ENCODE data around the gene KHDRBS1.
"Not testable (repeated sequence)": the region's sequence is repeated elsewhere in the genome, so short reads cannot be mapped to it uniquely, and the experiment has no call there.

Gene KHDRBS1

GRCh38 chr1:31995263-31995662, 18.4 kb upstream of the KHDRBS1 start:
- TF ChIP-seq, protein P1, sequence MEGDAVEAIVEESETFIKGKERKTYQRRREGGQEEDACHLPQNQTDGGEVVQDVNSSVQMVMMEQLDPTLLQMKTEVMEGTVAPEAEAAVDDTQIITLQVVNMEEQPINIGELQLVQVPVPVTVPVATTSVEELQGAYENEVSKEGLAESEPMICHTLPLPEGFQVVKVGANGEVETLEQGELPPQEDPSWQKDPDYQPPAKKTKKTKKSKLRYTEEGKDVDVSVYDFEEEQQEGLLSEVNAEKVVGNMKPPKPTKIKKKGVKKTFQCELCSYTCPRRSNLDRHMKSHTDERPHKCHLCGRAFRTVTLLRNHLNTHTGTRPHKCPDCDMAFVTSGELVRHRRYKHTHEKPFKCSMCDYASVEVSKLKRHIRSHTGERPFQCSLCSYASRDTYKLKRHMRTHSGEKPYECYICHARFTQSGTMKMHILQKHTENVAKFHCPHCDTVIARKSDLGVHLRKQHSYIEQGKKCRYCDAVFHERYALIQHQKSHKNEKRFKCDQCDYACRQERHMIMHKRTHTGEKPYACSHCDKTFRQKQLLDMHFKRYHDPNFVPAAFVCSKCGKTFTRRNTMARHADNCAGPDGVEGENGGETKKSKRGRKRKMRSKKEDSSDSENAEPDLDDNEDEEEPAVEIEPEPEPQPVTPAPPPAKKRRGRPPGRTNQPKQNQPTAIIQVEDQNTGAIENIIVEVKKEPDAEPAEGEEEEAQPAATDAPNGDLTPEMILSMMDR (IDR thresholded peaks at IDR 0.05; ENCODE audit: insufficient read depth, missing control alignments) = no peak
- FAIRE-seq = no peak
- no peak for DNase-seq (ENCODE audit: insufficient read length, low spot score)

DNA sequence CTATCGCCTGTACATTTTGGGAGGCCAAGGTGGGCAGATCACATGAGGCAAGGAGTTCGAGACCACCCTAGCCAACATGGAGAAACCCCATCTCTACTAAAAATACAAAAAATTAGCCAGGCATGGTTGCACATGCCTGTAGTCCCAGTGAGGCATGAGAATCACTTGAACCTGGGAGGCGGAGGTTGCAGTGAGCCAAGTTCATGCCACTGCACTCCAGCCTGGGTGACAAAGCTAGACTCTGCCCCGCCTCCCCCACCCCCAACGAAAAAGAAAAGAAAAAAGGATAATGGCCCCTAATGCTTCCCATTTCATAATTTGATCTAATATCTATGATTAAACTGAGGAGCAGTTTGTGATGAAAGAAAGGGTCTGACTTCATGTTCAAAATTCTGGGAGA, 17.5 kb upstream of the KHDRBS1 start:
- not testable (repeated sequence) for DNase-seq (ENCODE audit: insufficient read length, low spot score); FAIRE-seq

GRCh38 chr1:32001863-32002262, 11.8 kb upstream of the KHDRBS1 start:
- no peak for FAIRE-seq

GRCh38 chr1:32002285-32002684, 11.4 kb upstream of the KHDRBS1 start:
- not testable (repeated sequence) for FAIRE-seq

More at GRCh38 chr1:32001863-32002262, 11.8 kb upstream of the KHDRBS1 start:
- TF ChIP-seq, protein P1 (IDR thresholded peaks at IDR 0.05; ENCODE audit: insufficient read depth, missing control alignments) = no peak
- no peak for DNase-seq (ENCODE audit: insufficient read length, low spot score)

DNA sequence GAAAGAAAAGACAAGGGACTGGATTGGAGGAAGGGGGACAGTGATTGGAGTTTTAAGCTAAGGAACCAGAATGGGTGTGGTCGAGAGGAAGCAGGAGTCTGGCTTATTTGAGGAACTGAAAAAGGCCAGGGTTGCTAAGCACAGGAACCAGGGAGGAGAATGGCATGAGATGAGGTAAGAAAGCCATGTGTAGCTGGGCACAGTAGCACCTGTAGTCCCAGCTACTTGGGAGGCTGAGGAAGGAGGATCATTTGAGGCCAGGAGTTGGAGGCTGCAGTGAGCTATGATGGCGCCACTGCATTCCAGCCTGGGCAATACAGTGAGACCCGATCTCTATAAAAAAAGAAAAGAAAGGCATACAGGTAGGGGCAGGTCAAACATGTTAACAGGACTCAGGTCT, 8.1 kb upstream of the KHDRBS1 start:
- no peak for FAIRE-seq
- DNase-seq (ENCODE audit: insufficient read length, low spot score) = no peak
- TF ChIP-seq, protein P1 (IDR thresholded peaks at IDR 0.05; ENCODE audit: insufficient read depth, missing control alignments) = no peak

More at GRCh38 chr1:32002285-32002684, 11.4 kb upstream of the KHDRBS1 start:
- not testable (repeated sequence) for DNase-seq (ENCODE audit: insufficient read length, low spot score)

DNA sequence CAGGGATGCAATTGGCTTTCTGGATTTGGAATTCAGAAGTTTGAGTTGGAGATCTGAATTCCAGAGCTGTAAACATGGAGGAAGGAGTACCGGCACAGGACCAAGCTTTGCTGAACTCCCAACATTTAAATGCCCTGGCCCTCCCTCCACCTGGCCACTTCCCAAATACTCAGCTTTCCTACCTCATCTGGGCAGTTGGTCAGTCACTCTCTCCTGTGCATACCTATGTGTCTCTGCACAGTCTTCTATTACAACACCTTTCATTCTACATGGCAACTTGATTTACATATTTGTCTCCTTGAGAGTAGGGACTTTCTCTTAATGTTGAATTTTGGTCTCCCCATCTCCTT, 6.1 kb upstream of the KHDRBS1 start:
- FAIRE-seq (no peak), DNase-seq (ENCODE audit: insufficient read length, low spot score) (no peak)

GRCh38 chr1:32010246-32010645, 3.4 kb upstream of the KHDRBS1 start:
- DNase-seq (ENCODE audit: insufficient read length, low spot score) (no peak), FAIRE-seq (no peak)

More for the DNA sequence above, 6.1 kb upstream of the KHDRBS1 start:
- TF ChIP-seq, protein P1 (IDR thresholded peaks at IDR 0.05; ENCODE audit: insufficient read depth, missing control alignments) = no peak

GRCh38 chr1:32012709-32013385, 821 bp upstream of the KHDRBS1 start:
- DNase-seq (ENCODE audit: insufficient read length, low spot score) = no peak
- TF ChIP-seq, protein P1 (IDR thresholded peaks at IDR 0.05; ENCODE audit: insufficient read depth, missing control alignments) = no peak
- FAIRE-seq = no peak

More at GRCh38 chr1:32010246-32010645, 3.4 kb upstream of the KHDRBS1 start:
- TF ChIP-seq, protein P1 (IDR thresholded peaks at IDR 0.05; ENCODE audit: insufficient read depth, missing control alignments) = no peak
